Parathyroid adenoma (tissue), 2 donors: ENCODE measurements around the gene TIMM22.
A peak's percentile ranks its signal among the peaks of the same experiment; 100 is the strongest.

Experiments used
- H2AFZ ChIP-seq: fragments of 300-600 bp; sonication (generic); one replicate; pipeline ENCODE4 v1.7.0; 2017; ENCODE audit warnings: antibody characterized with exemption, mild to moderate bottlenecking
- H3K27ac ChIP-seq: fragments of 300-600 bp; sonication (generic); one replicate; pipeline ENCODE4 v1.7.0; 2017
- H3K27me3 ChIP-seq: fragments of 300-600 bp; sonication (generic); one replicate; pipeline ENCODE4 v1.7.0; 2017; ENCODE audit warnings: low read length; ENCODE audit not compliant: control insufficient read depth, insufficient read depth
- H3K36me3 ChIP-seq: fragments of 300-600 bp; sonication (generic); one replicate; pipeline ENCODE4 v1.7.0; 2017; ENCODE audit warnings: low read length; ENCODE audit not compliant: control insufficient read depth, insufficient read depth
- H3K4me1 ChIP-seq: fragments of 300-600 bp; sonication (generic); one replicate; pipeline ENCODE4 v1.7.0; 2017; ENCODE audit warnings: control low read depth
- H3K4me2 ChIP-seq: fragments of 300-600 bp; sonication (generic); one replicate; pipeline ENCODE4 v1.7.0; 2017; ENCODE audit warnings: low read length
- H3K4me3 ChIP-seq: fragments of 300-600 bp; sonication (generic); one replicate; pipeline ENCODE4 v1.7.0; 2017; ENCODE audit warnings: low read depth, low read length
- H3K79me2 ChIP-seq: fragments of 300-600 bp; sonication (generic); one replicate; pipeline ENCODE4 v1.7.0; 2017; ENCODE audit warnings: control low read depth
- H3K9ac ChIP-seq: fragments of 300-600 bp; sonication (generic); one replicate; pipeline ENCODE4 v1.7.0; 2017; ENCODE audit warnings: mild to moderate bottlenecking
- H3K9me3 ChIP-seq: fragments of 300-600 bp; sonication (generic); one replicate; pipeline ENCODE4 v1.7.0; 2017; ENCODE audit warnings: low read length; ENCODE audit not compliant: control insufficient read depth
- TF ChIP-seq, protein P1 (sequence below): fragments of 300-600 bp; sonication (generic); IDR thresholded peaks from one replicate; pipeline ENCODE4 v1.7.0; 2017; ENCODE audit warnings: antibody characterized with exemption, mild to moderate bottlenecking
- donor health status: primary hyperparathyroidism.

The TIMM22 gene

DNA sequence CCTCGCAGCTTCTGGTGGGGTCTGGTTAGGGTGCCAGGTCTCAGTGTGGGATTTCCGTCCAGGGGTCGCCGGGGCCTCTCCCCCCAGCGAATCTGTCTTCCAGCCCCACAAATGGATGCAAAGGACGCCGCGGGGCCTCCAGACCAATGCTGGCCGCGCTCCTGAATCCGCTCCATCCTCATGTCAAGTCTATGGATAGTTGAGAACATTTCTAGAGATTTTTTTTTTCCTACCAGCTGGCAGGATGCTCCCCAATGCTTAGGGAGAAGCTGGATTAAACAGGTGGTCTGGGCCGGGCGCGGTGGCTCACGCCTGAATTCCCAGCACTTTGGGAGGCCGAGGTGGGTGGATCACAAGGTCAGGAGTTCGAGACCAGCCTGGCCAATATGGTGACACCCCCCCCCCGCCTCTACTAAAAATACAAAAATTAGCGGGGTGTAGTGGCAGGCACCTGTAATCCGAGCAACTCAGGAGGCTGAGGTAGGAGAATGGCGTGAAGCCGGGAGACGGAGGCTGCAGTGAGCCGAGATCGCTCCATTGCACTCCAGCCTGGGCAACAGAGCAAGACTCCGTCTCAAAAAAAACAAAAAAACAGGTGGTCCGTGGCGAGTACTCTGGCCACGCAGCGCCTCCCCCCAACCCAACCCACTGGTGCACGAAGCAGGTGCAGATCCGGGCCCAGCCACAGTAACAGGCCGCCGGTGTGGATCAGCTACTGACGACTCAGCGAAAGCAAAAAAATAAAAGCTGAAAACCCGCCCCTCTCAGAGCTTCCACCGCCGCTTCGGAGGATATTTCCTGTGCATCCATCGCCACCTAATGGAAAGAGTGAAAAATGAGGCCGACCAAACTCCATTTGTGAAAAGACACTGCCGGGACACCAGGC lies 16.3 kb upstream of the TIMM22 start:
- H3K36me3 ChIP-seq, result no peaks in the 10 kb centered on the region
- TF ChIP-seq, protein P1, sequence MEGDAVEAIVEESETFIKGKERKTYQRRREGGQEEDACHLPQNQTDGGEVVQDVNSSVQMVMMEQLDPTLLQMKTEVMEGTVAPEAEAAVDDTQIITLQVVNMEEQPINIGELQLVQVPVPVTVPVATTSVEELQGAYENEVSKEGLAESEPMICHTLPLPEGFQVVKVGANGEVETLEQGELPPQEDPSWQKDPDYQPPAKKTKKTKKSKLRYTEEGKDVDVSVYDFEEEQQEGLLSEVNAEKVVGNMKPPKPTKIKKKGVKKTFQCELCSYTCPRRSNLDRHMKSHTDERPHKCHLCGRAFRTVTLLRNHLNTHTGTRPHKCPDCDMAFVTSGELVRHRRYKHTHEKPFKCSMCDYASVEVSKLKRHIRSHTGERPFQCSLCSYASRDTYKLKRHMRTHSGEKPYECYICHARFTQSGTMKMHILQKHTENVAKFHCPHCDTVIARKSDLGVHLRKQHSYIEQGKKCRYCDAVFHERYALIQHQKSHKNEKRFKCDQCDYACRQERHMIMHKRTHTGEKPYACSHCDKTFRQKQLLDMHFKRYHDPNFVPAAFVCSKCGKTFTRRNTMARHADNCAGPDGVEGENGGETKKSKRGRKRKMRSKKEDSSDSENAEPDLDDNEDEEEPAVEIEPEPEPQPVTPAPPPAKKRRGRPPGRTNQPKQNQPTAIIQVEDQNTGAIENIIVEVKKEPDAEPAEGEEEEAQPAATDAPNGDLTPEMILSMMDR, result peak; percentile 82
- H3K4me1 ChIP-seq, result no peaks in the 10 kb centered on the region
- no peak overlapping the region for H3K9ac ChIP-seq
- H3K79me2 ChIP-seq, result no peaks in the 10 kb centered on the region
- H3K4me2 ChIP-seq, result peak overlapping the region; percentile 81
- peak overlapping the region; percentile 82 for H2AFZ ChIP-seq
- no peaks in the 10 kb centered on the region for H3K27me3 ChIP-seq
- peak overlapping the region; percentile 40 for H3K4me3 ChIP-seq
- no peaks in the 10 kb centered on the region for H3K9me3 ChIP-seq
- peak overlapping the region; percentile 52 for H3K27ac ChIP-seq

DNA sequence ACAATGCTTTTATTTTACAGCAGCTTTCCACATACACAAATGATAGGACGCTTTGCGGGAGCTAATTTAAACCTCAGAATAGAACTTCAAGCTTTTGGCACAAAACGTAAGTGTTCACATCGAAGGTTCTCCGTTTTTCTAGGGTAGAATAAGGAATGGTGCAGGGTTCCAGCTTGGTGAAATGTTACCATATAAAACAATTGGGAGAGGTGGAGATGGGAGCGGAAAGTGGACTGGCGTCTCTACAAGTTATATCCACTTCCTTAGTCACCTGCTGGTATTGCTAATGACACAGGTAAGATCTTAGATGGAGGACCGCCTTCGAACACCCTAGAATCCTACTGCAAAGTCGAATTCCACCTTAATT lies 15.7 kb upstream of the TIMM22 start:
- no peak overlapping the region for H3K27ac ChIP-seq
- H3K79me2 ChIP-seq, result no peaks in the 10 kb centered on the region
- no peaks in the 10 kb centered on the region for H3K36me3 ChIP-seq
- no peaks in the 10 kb centered on the region for H3K27me3 ChIP-seq
- H3K9me3 ChIP-seq, result no peaks in the 10 kb centered on the region
- TF ChIP-seq, protein P1, result no peak
- no peak overlapping the region for H3K4me3 ChIP-seq
- no peaks in the 10 kb centered on the region for H3K4me1 ChIP-seq
- H3K4me2 ChIP-seq, result no peak overlapping the region
- H3K9ac ChIP-seq, result no peak overlapping the region
- peak overlapping the region; percentile 82 for H2AFZ ChIP-seq

DNA sequence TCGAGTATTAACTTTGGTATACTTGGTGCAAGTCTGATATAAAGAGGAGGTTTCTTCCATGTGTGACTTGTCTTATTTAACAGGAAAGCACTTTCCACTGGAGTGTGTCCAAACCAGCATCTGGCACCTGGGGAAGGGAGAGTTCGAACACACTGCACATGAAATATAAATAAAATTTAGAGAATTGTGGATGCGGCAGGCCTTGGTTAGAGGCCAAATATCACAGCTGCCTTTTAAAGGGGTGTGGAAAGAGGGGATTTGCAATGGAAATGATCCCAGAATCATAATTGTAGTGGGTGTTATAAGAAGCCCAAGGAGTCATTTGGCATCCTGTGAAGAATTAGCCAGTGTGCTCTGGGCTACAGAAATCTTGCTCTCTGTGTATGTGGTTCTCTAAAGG lies 13.0 kb upstream of the TIMM22 start:
- H2AFZ ChIP-seq, result no peak overlapping the region
- H3K27me3 ChIP-seq, result no peaks in the 10 kb centered on the region
- H3K4me3 ChIP-seq, result no peak overlapping the region
- no peaks in the 10 kb centered on the region for H3K79me2 ChIP-seq
- no peak overlapping the region for H3K4me2 ChIP-seq
- H3K9ac ChIP-seq, result no peak overlapping the region
- H3K9me3 ChIP-seq, result no peaks in the 10 kb centered on the region
- TF ChIP-seq, protein P1, result no peak
- H3K36me3 ChIP-seq, result no peaks in the 10 kb centered on the region
- no peak overlapping the region for H3K27ac ChIP-seq
- no peaks in the 10 kb centered on the region for H3K4me1 ChIP-seq

DNA sequence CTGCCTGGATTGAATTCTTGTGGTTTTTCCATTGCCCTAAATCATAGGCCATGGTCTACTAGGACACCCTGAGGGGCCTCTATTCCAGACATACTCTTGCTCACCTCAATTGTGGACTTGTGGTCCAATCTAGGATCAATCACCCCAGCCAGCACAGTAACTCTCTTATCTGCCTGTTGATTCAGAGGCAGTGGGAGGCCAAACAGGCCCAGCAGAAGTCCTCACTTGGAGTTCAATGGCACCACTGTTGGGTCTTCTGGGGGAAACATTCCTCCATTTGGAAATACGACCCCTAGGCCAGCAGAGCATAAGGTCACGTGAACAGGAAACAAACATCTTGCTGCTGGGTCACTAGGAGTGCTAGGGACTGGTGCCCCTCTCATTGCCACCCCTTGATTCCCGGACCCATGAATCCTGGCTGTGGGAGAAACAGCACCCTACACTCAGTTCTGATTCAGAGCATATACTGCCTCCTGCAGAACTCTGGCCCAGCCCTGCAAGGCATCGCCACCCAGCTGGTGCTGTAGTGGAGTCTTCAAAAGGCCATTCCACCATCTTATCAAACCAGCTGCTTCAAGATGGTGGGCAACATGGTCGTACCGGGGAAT lies 10.5 kb upstream of the TIMM22 start:
- Histone ChIP-seq H3K27ac (no peak overlapping the region), H3K4me2 (no peak overlapping the region), H3K4me1 (no peaks in the 10 kb centered on the region), H3K36me3 (no peaks in the 10 kb centered on the region), H3K9me3 (no peaks in the 10 kb centered on the region), H3K4me3 (no peak overlapping the region), H3K27me3 (no peaks in the 10 kb centered on the region), H2AFZ (no peak overlapping the region), H3K79me2 (no peaks in the 10 kb centered on the region), H3K9ac (no peak overlapping the region)
- TF ChIP-seq, protein P1, result no peak
